ENCODE measurements around the gene DPRX.
"Not testable (repeated sequence)": the region's sequence is repeated elsewhere in the genome, so short reads cannot be mapped to it uniquely, and the experiment has no call there.

DPRX gene

GRCh38 chr19:53647350-53647749 lies 15.6 kb downstream of the DPRX start:
- DNase-seq: no peak

DNA sequence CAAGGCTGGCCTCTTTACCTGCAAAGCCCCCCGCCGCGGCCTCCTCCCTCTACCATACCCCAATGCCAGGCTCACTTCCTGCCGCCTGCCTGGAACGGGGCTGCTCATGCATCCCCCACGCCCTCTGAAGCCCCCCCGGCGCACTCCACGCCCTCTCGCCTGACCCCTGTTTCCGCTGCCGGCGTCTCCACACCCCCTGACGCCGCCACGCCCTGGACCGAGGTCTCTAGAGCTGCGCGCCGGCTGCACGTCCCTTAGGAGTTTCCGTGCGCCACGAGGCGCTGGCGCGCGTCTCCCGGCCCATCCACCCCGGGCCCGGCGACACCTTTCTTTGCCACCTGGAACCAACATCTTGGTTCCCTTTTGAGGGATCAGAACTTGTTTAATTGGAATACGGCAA lies 16.0 kb downstream of the DPRX start:
- no peak for DNase-seq

- DNase-seq: no peak
Measured at GRCh38 chr19:53649746-53650593, 18.2 kb downstream of the DPRX start.

- DNase-seq: no peak
Measured at GRCh38 chr19:53652476-53652875, 20.7 kb downstream of the DPRX start.

GRCh38 chr19:53655042-53655665 lies 23.4 kb downstream of the DPRX start:
- DNase-seq: no peak

DNA sequence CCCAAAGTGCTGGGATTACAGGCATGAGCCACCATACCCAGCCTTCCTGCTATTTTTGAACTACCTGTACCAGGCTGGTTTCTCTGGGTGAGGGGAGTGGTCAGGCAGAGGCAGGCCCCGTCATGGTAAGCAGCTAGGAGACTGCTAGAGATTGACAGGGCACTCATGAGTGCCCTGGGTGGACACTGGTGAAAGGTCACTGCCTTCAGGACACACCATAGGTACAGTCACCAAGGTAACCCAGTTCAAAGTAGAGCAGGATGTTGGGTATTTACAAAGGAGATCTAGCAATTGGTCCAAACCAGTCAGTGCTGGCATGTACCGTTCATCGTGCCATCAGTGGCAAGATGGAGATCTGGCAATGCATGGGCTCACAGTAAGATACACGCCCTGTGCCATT lies 25.5 kb downstream of the DPRX start:
- DNase-seq: no peak

DNA sequence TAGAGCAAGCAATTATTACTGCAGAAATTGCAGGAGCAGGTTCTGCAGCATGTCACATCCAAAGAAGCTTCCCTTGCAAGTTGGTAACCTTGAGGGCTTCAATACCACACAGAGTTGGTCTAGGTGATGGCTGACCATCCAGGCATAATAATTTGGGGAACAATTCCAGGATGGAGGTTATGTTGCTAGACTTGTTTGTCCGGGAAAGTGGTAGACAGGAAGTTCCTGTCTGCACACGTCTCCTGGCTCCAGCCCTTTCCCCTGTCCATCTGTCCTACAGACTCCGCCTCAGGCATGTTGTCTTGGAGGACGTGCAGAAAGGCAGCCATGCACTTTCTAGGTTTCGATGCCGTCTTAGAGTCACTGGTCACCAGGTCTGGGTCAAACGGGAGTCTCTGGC lies 26.0 kb downstream of the DPRX start:
- no peak for DNase-seq

DNA sequence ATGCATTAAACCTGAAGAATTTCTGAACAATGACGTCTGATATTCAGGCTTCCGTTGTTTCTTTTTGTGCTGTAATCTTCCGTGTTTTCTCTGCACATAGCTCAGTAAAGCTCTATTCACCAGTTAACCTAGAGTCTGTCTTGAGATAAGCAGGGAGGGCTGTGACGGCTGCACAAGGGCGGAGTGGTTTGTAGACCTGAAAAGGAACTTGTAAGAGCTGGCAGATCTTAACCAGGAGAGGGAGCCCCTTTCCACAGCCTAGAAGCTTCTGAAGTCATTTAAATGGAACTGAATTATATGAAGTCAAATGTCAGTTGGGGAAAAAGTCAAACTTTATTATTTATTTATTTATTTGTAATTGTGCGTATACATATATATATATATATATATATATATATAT lies 27.5 kb downstream of the DPRX start:
- DNase-seq: no peak

DNA sequence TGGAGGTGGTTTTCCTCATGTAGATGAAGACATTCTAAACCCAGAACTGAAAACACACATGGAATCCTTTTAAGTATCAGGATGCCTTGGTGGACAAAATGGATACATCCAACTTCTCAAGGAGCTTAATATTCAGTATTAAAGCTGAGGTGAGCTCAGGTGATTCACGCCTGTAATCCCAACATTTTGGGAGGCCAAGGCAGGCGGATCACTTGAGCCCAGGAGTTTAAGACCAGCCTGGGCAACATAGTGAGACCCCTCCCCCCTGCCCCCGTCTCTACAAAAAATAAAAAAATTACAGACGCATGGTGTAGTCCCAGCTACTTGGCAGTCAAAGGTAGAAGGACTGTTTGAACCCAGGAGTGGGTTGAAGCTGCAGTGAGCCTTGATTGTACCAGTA lies 28.8 kb downstream of the DPRX start:
- no peak for DNase-seq

DNA sequence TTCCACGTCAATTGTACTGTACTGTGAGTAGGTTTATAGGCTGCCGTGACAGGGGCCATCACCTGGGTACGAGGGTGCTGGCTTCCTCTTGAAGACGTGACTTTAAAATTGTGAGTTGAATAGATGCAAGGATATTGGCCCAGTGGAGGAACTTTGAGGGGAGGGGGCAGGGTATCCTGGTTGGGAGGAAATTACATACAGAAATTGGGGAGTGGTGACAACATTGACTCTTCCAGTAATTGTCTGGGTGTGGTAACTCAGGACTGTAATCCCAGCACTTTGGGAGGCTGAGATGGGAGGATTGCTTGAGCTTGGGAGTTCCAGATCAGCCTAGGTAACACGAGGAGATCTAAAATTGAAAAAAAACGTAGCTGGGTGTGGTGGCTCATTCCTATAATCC lies 30.4 kb downstream of the DPRX start:
- no peak for DNase-seq

DNA sequence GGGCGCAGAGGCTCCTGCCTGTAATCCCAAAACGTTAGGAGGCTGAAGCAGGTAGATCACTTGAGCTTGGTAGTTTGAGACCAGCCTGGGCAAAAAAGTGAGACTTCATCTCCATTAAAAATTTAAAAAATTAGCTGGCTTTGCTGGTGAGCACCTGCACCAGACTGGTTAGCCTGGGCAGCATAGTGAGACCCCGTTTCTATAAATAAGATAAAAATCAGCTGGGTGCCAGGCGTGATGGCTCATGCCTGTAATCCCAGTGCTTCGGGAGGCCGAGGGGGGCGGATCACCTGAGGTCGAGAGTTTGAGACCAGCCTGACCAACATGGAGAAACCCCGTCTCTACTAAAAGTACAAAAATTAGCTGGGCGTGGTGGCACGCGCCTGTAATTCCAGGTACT lies 32.4 kb downstream of the DPRX start:
- no peak for DNase-seq

DNA sequence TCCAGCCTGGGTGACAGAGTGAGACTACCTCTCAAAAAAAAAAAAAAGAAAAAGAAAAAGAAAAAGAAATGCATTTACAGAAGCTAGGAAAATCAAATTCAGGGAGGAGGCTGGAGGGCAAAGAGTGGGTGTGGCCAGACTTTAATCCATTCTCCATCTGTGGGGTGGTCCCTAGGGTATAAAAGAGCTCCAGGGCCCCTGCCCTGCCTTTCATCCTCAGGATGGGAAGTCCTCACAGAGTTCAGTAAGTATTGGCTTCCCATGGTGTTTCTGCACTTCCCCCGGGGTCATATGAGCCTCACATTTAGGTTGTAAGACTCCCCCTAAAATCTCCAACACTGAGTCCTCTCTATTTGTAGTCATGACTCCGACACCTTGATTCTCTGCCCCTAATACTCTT lies 33.0 kb downstream of the DPRX start:
- no peak for DNase-seq

DNA sequence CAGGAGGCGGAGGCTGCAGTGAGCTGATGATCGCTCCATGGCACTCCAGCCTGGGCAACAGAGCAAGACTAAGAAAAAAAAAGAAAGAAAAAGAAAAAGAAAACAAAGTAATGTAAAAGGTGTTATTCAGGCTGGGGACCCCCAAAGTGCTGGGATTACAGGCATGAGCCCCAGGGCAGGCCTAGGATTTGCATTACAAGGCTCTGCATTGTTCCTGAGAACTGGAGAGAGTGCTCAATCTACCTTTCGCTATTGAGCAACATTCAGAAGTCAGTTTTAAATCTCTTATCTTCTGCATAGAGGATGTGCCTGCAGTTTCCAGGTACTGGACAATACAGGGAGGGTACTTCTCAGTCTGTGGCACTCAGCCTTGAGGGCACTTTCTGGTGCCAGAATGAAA lies 34.5 kb downstream of the DPRX start:
- DNase-seq: not testable (repeated sequence)

GRCh38 chr19:53668804-53669203 lies 37.0 kb downstream of the DPRX start:
- not testable (repeated sequence) for DNase-seq

GRCh38 chr19:53670345-53670744 lies 38.5 kb downstream of the DPRX start:
- no peak for DNase-seq

- DNase-seq: no peak
Measured at GRCh38 chr19:53671663-53672062, 39.9 kb downstream of the DPRX start.

Measured in activated naive CD4-positive, alpha-beta T cell treated with Interleukin-2 at 50 U/mL for 16 hours (primary cell).